Fibroblast of skin of right quadriceps (primary cell): ENCODE measurements around the gene MAML1.

Experiments used
- DNase-seq: peaks from one replicate; pipeline ENCODE4 v3.0.0-alpha.2; 2013

The MAML1 gene

DNA sequence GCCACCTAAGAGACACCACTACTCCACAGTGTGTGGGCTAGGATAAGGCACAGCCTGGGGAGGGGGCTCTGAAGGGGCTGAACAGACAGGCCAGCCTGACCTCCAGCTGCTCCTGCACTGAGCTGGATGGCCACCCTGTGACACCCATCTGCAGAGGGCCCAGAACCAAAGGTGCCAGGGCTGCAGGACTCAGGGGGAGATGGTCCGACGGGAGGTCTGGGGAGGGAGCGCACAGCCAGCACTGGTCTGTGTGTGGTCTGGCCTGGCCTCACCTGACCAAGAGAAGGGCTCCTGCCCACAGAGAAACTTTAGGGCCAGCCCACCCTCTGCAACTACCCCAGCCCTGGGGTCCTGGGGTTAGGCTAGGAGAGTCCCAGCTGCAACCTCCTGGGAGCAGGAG is 62.0 kb downstream of the MAML1 start:
- DNase-seq = no peak

DNA sequence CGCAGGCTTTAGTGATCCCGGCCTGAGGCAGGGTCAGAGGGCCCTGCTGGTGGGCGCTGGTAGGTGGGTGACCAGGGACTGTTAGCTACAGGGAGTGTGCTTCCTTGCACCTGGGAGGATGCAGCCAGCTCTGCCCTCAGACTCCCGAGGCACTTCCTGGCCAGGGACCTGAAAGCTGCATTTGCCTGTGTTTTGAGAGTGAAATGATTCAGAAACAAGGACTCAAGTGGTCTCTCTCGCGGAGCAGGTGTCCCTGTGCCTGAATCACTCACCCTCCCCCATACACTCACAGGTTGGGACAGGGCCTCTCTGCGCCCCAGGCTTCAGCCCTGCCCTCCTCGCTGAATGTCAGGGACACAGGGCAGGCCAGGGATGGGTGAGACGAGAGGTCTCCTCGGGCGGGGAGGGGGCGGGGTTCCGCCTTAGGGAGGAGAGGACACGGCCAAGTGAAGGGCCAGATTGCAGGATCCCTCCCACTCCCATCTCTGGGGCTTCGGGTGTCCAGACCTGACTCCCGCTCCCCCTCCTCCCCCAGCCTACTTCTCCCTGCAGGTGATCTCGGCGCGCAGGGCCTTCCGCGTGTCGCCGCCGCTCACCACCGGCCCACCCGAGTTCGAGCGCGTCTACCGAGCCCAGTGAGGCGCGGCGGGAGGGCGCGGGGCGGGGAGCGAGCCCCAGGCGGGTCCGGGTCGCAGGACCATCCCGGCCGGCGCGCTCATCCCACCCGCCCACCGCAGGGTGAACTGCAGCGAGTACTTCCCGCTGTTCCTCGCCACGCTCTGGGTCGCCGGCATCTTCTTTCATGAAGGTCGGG is 62.6 kb downstream of the MAML1 start:
- DNase-seq = no peak

DNA sequence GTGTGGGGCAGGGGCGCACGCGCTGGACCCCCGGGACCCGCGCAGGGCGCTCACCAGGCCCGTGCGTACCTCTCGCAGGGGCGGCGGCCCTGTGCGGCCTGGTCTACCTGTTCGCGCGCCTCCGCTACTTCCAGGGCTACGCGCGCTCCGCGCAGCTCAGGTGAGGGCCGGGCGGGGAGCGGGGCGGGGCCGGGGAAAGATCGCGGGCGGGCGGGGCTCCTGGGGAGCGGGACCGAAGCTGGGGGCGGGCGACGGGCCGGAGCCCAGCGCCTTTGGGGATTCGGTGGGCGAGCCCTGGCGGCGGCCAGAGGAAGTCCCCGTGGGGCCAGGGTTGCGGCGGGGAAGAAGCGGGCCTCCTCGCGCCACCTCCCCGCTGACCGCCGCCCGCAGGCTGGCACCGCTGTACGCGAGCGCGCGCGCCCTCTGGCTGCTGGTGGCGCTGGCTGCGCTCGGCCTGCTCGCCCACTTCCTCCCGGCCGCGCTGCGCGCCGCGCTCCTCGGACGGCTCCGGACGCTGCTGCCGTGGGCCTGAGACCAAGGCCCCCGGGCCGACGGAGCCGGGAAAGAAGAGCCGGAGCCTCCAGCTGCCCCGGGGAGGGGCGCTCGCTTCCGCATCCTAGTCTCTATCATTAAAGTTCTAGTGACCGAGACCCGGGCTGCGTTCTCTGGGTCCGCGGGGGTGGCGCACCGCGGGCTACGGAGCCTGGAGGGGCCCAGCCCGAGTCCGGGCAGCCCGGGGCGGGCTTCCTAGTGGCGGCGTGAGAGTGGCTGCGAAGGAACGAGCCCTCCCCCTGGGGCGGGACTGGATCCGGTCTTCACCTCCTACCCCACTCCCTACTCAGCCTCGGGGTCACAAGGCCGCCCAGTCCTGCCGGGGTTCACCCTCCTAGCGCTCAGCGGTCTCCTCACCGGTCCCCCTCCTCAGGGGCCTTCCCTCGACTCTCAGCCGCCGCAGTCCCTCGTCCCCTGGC is 63.5 kb downstream of the MAML1 start:
- DNase-seq = peak; percentile 71

DNA sequence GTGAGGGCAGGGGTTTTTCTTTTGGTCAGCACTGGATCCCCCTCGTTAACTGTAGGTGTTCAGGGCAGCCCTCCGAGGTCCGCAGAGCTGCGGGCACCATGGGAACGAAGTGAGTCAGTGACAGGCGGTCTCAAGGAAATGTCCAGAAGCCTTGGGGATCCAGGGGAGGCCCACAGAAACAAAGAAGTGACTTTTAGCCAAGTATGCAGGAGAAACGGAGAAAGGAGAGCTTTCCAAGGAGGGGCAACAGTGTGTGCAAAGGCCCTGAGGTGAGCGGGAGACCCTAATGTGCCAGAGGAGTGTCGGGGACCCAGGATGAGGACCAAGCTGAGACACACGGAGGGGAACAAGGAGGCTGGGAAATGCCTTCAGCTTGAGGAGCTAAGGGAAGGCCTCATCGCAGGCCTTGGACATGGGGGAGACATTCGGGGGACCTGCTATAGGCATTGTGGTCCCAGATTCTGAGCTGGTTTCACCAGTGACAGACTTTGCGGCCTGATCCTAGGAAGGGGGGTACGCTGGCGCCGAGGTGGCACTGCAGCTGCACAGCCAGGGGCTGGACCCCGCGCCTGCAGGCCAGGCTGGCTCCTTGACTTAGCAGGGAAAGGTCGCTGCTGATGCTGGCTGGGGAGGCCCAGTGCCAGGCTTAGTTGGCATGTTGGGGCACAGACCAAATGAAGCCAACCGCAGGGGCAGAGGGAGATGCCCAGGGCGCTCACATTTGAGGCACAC is 64.4 kb downstream of the MAML1 start:
- no peak for DNase-seq

DNA sequence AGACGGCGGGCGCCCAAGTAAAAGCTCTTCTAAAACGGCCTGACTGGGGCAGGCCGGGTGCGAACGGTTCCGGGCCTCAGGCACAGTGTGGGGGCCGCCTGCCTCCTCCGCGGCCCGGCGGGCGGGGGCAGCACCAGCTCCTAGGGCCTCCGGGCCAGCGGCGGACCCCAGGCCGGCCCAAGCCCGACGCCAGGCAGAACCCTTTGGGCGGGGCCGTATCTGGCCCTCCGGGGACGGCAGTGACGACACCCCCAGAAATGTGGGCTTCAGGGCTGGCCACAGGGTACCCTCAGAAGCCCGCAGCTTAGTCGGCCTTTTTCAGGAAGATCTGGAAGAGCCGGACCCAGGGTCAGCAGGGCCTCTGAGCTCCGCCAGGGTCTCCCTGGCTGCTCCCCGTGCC is 65.1 kb downstream of the MAML1 start:
- no peak for DNase-seq

DNA sequence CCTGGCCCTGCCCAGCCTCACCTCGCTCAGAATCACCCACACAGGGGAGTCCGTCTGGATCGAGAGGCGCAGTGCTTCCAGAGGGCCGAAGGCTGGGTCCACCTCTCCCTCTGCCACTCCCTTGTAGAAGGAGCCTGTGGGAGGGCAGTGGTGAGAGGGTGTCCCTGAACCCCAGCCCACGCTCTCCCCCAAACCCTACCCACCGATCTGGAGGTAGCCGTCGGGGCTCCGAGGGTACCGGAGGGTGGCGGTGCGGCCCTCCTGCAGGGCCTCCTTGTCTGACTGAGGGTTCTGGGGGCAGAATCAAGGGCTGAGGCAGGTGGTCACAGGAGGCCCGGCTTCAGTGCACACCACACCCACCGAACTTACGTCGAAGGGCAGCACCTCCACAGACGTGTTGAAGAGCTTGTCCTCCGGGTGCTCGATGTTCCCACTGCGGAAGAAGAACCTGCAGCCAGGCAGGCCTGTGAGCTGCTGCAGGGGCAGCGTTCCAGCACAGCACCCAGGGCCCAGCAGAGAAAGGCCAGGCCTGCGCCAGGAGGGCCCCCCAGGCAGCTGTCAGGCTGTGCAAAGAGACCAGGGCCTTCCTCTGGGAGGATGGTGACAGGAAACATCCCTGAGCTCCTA is 65.6 kb downstream of the MAML1 start:
- DNase-seq = no peak

DNA sequence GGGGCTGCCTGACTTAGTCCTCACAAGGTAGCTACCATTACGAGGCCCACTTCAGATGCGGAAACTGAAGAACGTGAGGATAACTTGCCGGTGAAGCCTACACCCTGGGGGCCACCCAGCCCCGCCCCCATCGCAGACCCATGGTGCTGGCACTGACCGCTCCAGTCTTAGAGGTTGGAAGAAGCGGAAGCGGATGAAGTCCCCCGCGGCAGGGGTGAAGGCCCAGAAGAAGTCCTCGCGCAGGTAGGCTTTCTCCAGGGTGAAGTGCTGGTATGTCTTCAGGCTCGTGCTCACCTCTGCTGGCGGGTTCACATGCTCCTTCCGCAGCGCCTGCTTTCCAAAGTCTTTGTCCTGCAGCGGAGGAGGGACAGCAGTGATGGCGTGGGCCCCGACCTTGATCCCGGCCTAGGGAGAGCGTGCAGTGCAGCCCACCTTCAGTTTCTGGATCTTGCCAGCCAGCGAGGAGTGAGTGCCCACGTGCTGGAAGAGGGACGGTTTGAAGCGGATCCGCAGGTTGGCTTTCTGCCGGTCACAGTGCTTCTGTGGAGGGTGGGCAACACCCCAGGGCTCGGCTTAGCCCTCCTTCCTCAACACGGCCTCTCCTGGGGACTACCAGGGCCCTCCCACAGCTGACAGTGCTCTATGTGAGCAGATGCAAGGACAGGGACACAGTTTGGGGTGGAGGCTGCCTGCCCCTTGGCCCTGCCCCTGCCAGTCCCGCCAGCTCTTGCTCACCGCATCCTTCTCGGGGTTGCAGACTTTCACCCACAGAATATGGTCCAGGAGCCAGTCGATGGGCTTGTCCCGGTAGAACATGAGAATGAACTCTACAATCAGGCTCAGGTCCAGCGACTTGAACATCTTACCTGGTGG is 66.4 kb downstream of the MAML1 start:
- DNase-seq = no peak

DNA sequence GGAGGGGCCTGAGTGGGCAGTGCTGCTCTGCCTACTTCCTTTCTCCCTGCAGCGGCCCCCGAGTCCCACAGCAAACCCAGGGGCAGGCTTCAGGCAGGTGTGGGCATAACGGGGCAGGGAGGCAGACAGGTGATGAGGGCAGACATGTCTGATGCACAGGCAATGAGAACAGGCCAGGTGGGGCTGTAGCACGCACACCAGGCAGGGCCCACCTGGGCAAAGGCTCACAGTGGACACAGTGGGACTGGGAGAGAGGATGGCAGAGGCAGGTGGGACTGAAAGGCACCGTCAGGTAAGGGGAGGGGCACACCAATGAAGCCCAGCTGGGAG is 67.0 kb downstream of the MAML1 start:
- no peak for DNase-seq

DNA sequence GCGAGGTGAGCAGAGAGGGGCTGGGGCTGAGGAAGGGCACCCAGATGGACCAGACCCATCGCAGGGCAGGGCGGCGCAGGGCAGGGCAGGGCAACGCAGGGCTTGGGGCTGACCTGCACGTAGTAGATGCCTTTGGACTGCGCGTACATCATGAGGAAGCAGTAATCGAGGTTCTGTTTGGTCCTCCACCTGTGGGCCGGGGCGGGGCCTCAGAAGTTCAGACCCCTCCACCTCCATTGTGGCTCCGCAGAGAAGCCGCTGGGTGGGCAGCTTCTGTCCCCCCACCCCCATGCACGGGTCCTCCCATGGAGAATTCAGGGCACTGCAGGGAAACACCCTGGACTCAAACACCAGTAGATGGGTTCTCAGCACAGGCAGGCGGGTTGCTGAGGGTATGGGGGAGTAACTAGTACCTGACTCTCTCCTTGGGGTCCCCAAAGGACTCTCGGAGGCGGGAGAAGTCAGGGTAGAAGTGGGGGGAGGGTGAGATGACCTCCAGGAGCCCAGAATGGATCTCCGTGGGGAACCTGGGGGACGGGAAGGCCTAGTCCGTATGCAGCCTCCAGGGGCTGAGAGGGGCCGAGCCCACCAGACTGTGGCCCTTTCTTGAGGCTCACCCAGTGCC is 67.6 kb downstream of the MAML1 start:
- DNase-seq = no peak

DNA sequence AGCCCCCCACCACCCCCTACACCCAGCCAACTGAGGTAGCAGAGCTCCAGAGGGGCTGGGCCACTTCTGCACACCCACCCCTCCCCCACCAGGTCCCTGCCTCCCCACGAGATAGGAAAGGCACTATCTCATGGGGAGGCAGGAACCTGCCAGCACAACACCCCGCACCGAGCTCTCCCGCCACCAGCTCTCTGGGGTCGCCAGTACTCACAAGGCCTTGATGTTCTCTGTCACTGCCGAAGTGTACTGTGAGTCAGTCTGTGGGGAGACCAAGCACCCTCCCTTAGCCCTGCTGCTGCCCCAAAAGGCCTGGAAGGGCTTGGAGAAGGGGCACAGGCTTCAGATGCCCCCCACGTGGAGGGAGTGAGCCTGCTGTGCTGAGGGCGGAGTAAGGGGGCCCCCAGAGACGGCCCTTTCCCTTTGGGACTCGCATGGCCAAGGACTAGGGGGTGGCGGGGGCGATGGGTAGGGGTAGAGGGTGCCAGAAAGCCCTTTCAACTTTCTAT is 68.1 kb downstream of the MAML1 start:
- no peak for DNase-seq

DNA sequence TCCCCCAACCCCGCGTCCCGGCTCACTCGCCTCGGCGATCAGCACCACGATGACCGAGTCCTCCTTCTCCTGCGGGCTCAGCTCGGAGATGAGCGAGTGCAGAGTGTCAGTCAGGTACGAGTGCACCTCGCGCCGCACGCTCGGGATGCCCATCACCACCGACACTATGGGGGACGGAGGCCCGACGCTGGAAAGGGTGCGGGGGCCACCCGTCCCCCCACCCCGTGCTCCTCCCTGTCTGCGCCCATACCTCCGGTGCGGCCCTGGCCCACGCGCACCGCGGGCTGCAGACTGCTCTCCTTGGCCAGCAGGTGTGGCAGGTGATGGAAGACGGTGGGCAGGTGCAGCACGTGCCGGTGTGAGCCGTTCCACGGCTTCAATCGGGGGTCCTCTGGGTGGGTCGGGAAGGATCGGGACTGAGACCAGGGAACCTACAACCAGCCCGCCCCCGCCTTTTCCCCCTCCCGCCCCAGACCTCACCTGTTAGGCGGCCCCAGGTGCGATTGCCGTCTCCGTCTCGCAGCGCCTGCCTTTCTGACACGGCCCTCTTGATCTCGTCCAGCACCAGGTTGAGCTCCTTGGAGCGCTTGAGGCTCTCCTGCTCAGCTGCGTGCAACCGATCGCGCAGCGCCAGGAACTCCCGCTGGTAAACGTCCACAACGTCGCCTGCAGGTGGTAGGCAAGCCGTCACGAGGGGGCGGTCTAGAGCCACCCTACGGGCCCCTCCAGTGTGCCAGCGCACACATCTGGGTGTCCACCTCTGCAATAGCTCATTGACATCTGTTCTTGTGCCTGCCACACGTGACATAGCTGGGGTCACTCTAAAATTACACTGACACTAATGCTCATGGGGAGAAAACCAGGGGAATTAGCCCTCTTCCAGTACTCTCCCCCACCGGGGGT is 68.9 kb downstream of the MAML1 start:
- peak; percentile 51 for DNase-seq

DNA sequence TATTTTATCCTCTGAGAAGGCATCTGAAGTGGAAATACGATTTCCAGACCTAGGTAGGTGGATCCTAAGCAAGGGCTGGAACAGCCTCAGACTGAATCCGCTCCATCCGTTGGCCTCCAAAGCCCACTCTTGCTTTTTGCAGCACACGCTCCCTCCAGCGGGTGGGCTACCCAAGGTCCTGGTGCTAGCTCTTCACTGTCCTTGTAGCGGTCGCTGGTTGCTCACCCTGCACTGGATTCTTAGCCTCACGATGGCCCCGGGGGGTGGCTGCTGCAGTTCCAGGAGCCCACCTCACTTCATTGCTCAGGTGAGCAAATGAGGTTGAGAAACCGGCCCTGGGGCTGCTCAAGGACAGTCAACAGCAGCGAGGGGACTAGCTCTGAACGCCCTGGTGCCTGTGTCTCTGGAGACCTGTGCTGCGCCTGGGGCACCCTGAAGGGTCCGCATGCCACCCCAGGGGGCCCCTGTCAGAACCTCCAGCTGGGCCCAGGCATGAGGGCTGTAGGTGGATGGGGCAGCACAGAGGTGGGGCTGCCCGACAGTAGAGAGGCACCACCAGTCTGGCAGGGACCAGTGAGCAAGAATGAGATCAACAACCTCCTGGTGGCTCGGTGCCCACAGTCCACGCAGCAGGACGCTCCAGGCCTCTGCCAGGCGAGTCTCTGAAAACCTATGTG is 69.7 kb downstream of the MAML1 start:
- no peak for DNase-seq

DNA sequence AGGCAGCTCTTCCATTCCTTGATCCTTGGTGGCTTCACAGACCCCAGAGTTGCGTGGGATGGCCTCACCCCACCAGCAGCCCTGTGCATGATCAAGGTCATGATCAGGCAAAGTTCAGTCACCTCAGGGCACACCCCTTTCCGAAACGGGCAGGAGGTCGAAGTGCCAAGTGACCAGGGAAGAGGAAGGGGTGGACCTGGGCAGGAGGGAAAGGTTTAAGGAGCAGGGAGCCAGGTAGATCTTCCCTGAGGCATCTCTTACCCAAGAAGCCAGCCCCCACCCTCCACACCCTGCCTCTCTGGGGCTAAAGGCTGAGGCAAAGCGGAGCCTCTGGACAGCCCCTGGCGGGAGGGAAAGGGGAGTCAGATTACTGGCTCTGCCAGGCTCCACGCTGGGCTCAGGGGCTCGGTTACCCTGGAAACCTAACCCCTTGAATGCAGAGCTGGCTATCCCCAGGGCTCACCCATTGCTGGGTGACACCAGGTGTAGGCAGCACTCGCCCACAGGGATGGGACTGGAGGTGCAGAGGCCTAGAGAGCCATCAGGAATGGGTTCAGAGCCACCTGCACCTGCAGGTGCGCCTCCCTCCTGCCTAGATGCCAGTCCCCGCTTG is 70.4 kb downstream of the MAML1 start:
- DNase-seq = no peak

DNA sequence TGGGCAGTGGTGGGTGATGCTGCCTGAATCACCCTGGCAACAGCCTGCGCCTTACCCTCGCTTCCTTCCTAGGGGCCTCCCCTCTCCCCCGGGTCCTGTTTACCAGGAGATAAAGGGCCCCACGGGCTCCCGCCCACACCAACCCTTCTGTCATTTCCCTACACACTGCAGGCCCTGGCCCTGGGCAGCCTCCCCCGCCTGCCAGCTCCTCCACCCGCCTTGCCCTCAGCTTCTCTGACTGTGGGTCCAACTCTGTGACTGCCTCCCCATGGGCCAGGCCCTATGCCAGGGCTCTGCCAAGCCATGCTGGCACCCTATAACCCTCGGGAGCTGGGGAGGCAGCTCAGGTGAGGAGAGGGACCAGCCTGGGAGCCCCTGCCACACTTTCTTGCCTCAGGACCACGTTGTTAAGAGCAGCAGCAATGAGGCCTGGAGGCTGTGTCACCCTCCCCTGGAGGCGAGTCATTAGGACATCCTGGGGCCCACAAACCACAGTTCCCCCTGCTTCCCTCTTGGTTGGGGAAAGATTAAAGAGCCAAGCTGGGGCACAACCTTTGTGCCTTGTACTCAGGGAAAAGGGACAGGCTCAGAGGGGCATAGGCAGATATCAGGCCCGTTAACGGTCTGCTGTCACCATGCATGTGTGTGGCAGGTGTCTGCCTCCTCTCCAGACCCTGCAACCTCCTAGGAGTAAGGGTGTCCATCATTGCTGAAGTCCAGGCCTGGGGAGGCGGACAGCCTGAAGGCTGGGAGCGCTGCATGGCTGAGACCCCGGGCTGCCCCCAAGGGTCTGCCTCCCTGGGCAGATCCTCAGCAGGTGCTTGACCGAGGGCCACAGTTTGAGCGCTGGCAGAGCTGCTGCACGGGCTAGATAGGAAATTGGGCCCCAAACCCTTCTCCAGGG is 71.3 kb downstream of the MAML1 start:
- DNase-seq = no peak

DNA sequence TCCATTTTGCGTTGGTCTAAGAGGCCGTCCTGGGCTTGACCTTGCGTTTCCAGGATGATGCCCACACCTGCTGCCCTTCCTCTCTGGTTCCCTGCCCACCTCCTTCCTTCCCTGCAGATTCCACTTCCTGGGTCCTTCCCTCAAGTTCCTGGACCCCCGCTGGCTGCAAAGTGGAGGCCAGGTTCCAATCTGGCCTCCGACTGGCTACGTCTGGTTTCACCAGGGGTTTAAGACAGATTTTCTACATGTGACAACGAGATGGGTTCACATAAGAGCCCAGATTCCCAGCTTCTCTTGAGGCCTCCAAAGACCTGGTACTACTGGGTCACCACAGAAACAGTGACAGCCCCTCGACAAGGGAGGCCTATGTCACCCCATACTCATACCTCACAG is 71.9 kb downstream of the MAML1 start:
- no peak for DNase-seq

DNA sequence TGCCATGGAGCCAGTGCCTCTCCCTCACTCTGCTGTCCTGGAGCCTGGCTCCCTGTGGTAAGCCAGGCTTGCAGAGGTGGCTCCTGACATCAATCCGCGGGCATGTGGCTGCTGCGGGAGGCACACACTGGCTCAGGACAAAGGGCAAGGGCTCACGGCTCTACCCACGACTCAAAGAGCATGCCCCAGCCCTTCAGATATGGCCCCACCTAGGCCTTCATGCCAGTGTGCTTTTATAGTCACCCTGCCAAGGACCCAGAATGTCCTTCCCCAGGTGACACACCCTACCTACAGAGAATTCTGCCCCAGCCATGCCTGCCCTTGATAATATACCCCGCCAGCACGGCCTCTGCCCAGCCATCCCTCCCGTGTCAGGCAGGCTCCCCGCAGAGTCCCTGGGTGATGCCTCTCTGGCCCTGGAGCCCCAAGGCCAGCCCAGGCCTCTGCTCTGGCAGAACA is 72.5 kb downstream of the MAML1 start:
- no peak for DNase-seq

DNA sequence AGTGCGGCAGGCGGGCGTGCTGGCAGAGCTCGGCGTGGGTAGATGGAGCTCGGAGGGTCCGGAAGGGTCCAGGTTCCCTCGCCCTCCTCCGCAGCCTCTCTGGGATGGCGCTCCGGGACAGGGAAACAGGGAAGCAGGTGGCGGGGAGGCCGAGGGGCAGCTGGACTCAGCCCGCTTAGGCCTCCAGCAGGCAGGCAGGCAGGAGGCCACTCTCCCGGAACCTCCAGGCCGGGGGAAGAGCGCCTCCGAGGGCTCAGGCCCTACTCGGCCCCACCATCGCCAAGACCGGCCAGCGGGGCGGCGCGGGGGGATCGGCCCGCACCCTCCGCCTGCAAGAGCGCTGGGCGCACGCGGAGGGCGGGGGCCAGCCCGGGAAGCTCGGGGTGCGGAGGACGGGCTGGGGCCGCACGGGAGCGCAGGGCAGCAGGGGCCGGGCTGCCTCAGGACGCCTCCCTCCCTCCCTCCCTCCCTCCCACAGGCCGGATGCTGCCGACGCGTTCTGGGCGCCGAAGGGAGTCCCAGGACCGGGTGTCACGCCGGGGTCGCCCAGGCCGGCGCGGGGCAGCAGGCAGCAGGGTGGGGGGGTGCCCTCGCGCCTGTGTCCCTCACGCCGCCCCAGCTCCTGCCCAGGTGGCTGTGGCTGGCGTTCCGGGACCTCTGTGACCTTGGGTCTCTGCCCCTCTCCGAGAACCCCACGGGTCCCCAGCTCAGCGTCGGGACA is 73.1 kb downstream of the MAML1 start:
- DNase-seq = peak; percentile 32
